Upper lobe of left lung (tissue), 4 donors: ENCODE data around the gene ANO6.

Experiments used
- CTCF ChIP-seq, 6 experiments: fragments of 450-650 bp in 4 of 6; fragments of 200-600 bp in 2 of 6; sonication (generic) in 2 of 6; IDR thresholded peaks; one replicate each; pipeline ENCODE4 v1.5.1; 2016 to 2019; ENCODE audit warnings: antibody characterized with exemption in 6 of 6
- POLR2A ChIP-seq, 4 donors: fragments of 450-650 bp; IDR thresholded peaks; one replicate each; pipeline ENCODE4 v1.5.1; 2016 to 2017; ENCODE audit warnings: antibody characterized with exemption in 4 of 4, mild to moderate bottlenecking in 2 of 4
- POLR2AphosphoS5 ChIP-seq, 2 donors: sonication (generic); formaldehyde crosslinking; IDR thresholded peaks; one replicate each; pipeline ENCODE4 v1.5.1; 2017; ENCODE audit warnings: antibody characterized with exemption in 2 of 2

- TF ChIP-seq CTCF (IDR thresholded peaks at IDR 0.05) (no peak), POLR2A (IDR thresholded peaks at IDR 0.05) (no peak), POLR2AphosphoS5 (IDR thresholded peaks at IDR 0.05) (no peak)
Observed at GRCh38 chr12:45247589-45247988, 31.7 kb downstream of the ANO6 start.
